D721Med (cell line): ENCODE data around the gene C2CD3.

Experiments
- DNase-seq: peaks from one replicate; pipeline ENCODE4 v3.0.0; 2011; ENCODE audit warnings: low spot score; ENCODE audit not compliant: insufficient read length
- FAIRE-seq: peaks from 2 replicates; lab custom pipeline; 2011; peaks lifted over from hg19 to GRCh38; lab: Jason Lieb, UNC
- CTCF ChIP-seq: IDR thresholded peaks from 2 replicates; pipeline ENCODE4 v1.5.1; 2012; ENCODE audit warnings: mild to moderate bottlenecking, control low read depth; ENCODE audit not compliant: insufficient read depth; ENCODE audit errors: missing control alignments

The C2CD3 gene

GRCh38 chr11:74015919-74016684 is 154.7 kb downstream of the C2CD3 start:
- no peak for TF ChIP-seq CTCF
- DNase-seq (no peak), FAIRE-seq (no peak)

DNA sequence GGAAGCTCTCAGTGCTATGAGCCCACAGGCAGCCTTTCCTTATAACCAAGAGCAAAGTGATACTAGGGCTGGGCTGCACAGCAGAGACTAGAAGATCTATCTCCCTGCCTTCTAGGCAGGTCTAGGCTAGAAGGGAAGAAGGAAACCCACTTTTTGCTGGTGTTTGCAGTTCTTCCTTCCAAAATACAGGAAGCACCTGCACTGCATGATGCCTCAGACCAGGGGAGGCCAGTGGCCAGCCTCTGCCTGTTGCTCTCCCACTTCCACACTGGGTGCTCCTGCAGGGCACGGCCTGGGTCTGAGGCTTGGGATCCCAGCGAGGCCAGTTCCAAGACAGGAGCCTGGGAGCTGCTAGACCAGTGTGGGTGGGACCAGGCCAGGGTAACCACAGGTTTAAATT is 155.9 kb downstream of the C2CD3 start:
- DNase-seq (no peak), FAIRE-seq (no peak)
- no peak for TF ChIP-seq CTCF

- no peak for DNase-seq
- no peak for TF ChIP-seq CTCF
- no peak for FAIRE-seq
Observed at GRCh38 chr11:74013141-74013540, 157.7 kb downstream of the C2CD3 start.

- DNase-seq (no peak), FAIRE-seq (no peak)
- no peak for TF ChIP-seq CTCF
Observed at GRCh38 chr11:74012074-74012809, 158.6 kb downstream of the C2CD3 start.

DNA sequence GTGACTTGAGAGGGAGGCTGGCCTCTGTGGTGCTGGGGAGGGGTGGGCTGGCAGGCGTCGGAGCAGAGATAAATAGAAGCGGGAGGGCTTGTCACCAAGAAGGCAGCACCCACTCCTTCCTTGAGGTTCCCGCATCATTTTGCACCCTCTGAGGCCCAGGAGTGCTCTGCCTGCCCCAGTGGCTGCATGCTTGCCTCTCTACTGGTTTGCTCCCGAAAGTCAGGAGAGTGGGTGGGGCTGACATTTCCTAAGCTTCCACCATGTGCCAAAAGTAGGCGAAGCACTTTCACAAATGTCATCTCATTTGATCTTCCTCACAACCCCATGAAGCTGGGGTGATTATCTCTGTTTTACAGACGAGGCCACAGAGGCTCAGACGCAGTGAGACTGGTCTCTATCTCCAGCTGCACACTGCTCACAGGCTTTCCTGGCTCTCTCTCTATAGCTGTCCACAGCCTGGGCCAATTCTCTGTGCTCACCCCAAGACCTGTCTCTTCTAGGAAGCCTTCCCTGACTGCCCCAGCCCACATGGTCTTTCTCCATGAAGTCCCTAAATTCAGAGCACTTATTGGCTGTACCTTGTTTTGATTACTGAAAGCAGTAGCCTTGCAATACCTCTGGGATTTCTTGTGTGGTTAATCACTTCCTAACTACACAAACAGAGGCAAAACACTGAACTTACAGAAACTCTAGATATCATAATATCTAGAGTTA is 159.3 kb downstream of the C2CD3 start:
- DNase-seq (no peak), FAIRE-seq (no peak)
- TF ChIP-seq CTCF = no peak

- DNase-seq = no peak
- FAIRE-seq = no peak
- no peak for TF ChIP-seq CTCF
Observed at GRCh38 chr11:74010306-74011300, 160.2 kb downstream of the C2CD3 start.
